GM18502 (cell line): ENCODE measurements around the gene CHST2.
A peak's percentile ranks its signal among the peaks of the same experiment; 100 is the strongest.

Source experiments
- ATAC-seq: cut with Tn5 transposase; IDR thresholded peaks from one replicate; pipeline ENCODE4 v1.9.1; 2021; ENCODE audit warnings: mild to moderate bottlenecking; ENCODE audit not compliant: unreplicated experiment, poor library complexity

The CHST2 gene

DNA sequence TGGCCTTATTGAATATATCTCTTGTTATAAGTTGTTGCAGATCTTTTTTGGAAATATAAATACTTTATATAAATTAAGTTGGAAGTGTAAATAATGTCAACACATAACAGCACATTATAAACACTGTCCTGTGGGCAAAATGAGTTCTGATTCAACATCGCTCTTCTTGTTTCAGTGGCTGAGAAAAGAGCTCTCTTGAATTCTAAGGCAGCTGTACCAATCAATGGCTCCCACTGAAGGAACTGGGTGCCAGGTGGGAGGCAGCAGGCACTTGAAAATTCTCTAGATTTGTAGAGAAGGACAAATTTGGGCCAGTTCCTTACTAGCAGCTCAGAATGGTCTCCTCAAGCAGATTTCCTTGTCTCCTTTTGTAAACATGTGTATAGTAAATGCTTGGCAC lies 45.6 kb downstream of the CHST2 start:
- ATAC-seq, result peak; percentile 41

DNA sequence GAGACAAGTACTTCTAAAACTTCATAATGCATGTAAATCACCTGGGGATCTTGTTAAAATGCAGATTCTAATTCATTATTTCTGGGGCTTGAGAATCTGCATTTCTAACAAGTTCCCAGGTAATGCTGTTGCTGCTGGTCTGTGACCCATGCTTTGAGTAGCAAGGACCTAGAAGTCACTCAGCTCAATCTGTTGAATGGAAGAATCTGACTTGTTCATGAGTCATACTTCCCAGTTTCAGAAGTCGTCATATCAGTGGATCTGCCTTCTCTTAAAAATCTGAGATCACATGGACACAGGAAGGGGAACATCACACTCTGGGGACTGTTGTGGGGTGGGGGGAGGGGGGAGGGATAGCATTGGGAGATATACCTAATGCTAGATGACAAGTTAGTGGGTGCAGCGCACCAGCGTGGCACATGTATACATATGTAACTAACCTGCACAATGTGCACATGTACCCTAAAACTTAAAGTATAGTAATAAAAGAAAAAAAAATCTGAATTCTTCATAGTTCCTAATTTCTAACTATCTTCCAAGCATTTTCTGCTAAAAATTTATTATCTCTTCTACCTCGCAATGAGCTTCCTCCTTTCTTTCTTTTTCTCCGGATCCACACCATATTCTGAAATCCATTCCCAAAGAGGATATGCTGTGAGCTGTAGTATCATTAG lies 46.2 kb downstream of the CHST2 start:
- ATAC-seq, result peak; percentile 81

DNA sequence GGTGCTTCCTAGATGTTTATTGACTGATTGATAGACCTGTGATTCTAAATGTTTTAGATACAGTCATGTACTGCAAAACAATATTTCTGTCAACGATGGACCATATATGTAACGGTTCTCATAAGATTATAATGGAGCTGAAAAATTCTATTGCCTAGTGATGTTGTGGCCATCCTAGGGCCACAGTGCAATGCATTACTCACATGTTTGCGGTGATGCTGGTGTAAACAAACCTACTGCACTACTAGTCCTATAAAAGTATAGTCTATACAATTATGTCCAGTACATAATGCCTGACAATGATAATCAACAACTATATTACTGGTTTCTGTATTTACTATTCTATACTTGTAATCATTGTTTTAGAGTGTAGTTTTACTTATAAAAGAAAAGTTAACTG lies 46.8 kb downstream of the CHST2 start:
- ATAC-seq, result no peak

DNA sequence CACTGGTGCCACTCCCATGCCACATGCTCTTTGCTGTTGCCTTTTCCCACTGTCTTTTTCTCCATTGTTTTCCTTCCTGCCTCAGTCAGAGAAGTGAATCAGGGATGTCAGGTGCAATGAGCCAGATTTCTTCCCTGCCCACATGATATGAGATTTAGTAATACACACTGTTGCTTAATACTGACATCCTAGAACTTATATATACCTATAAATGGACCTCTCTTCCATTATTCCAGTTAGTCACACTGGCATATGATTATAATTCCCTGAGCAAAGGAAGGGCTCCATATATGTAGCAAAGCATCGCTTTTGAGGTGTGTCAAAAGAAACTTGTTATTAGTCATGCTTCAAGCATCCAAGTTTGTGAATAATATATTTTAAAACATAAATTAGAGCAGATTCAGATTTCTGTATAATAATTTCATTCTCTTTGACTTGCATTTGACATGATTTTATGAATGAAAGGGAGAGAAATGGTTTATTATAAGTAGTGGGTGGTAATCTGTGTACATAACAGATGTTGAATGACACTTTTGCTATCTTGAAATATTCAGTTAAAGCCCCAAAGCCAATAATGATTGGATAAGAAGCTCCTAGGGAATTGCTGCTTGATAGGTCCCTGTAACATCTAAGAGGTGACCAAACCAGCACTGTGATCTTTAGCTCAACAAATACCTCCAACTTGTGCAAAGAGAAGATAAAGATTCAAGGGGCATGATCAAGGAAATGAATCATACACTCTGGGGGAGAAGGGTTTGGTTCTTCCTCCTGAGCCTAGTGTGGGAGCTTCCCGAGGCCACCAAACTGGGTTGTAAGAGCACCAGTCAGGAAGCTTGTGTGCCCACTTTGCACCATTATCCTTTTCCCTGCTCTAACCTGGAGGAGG lies 48.6 kb downstream of the CHST2 start:
- ATAC-seq, result no peak

DNA sequence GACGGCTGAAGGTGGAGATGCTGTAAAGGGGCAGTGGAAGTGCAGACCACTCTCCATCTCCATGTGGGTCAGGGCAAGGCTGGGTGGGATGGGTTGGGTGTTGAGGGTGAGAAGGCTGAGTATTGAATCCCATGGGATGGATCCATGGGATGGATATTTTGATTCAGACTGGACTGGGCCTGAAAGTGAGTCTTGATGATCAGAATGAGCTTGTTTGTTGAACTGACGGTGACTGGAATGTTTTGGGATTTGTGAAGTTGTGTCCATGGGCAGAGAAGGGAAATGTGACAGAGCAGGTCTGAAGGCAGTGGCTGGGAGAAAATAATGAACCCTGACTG lies 49.3 kb downstream of the CHST2 start:
- no peak for ATAC-seq

DNA sequence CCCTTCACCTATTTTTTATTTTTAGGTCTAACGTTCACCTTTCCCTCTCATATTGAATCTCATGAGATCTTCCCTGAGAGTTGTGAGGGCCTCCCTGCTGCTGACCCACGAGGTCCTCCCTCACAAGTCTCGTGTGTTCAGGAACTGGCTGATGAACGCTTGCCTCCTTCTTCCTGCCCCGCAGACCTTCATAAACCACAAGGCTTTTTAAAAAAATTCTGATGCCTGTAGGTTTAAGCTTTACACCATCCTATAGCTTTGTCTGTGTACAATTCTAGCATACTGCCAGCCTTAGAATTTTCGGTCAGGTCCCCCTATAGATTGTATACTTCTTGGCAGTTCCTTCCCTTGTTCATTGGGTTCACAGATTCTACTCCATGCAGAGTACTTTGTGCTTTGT lies 50.5 kb downstream of the CHST2 start:
- ATAC-seq, result no peak

DNA sequence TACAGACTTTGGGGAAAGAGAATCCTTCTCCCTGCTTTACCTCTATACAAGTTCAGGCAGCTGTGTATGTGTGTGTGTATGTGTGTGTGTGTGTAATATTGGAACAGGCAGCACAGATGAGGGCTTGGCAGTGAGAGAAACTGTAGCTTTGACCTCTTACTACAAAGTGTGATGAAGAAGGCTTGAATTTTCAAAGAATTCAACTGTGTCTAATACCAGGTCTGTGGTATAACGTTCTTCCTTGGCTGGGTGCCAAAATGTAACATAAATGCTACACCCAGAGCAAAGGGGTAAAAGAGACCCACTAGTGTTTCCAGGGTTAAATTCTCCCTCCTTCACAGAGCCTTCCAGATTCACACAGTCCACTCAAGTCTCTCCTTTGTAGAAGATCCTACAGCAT lies 51.1 kb downstream of the CHST2 start:
- peak; percentile 4 for ATAC-seq

DNA sequence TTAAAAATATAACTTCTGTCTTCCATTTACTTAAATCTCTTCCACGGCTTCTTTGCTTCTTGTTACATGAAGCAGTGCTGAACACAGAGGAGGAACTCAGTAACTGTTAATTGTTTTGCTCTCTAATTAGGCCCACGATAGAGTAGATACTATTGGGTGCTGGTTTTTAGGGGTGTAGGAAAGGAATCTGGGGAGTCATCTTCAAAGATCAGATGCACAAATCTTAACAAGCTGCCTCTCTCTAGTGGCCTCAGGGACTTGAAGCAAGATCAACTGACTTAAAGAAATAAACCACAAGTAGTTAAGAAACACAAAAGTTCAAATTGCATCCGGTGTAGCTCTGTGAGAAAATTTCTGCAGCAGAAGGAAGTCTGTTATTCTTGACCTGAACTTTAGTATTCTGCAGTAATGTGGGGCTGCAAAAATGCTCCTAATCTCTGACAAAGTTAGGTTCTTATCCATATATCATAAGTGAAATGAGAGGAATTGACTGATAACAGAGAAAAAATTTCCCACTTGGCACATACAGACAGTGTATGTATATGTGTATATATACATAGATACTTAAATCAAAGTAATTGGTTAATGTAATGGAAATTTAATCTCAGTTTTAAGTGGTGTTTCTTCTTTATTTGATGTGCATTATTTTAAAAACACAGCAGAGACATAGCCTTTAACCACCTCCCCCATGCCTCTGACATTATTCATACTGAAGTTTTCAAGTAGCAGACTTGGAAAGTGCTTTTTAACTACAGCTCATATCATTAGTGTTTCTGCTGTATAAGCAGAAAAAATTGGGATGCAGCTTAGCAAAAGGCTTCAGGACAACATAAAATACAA lies 51.8 kb downstream of the CHST2 start:
- peak; percentile 74 for ATAC-seq

DNA sequence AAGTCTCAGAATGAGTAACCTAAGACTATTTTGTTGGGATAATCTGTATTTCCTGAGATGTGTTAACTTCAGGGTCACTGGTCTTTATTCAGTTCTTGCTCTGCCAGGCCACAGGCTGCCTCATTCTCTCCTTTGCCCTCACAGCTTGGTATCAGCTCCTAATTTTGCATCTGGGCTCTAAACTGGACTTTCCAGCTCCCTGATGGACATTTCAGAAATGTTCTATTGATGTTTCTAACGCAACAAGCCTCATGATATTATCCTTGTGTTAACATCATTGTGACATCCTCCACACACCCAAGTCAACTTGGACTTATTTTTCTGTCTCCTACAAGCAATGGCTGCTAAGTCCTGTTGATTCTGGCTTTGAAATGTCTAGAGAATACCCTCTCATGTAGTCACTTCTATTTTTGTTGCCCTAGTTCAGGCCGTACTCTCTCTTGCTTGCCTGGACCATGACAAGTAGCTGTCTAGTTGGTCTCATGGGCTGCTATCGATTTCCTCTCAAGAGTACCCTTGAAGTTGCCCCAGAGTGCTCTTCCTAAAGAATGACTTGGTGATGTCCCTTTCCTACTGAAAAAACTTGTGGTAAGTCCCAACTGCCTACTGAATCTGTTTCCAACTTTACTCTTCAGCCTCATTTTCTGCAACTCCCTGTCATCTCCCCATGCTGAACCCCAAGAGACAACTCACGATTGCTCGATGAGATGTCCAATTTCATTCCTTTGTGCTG lies 52.7 kb downstream of the CHST2 start:
- no peak for ATAC-seq

DNA sequence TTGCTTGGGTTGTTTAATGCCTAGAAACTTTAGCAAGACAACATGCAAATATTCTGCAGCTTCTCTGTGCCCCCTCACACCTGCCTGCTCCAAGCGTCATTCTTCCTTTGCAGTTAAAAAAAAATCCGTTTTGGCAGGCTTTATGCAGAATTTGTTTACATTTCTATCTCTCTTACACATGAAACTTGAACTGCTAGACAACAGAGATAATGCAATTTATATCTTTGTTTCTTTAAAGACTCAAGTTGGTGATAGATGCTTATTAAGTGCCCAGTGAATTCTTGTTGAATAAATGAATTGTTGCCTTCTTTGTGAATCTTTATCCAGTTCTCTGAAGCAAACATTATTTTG lies 53.2 kb downstream of the CHST2 start:
- ATAC-seq, result no peak

DNA sequence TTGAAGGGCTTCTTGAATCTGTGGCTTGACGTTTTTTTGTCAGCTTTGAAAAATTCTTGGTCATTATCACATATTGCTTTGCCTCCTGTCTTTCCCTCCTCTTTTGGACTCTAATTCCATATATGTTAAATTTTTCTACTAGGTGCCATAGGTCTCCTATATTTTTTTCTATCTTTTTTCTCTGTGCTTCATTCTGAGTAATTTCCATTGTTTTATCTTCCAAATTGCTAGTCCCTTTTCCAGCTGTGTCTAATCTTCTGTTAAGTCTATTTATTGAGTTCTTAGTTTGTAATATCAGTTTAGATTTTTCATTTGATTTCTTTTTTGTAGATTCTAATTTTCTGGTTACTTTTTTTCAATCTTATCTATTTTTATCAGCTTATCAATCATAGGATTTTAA lies 53.7 kb downstream of the CHST2 start:
- no peak for ATAC-seq
